ENCODE results near the gene CDCA4. TPM values are rescaled to one million over a fixed set of nuclear protein-coding genes. Genes with fewer than 3 reads are reported as not detected.

Gene CDCA4
- total and polyA plus RNA-seq, 10 of the 15 experiments (the other 5 are each of a cell fraction or from before 2014, with no cell fraction given): 10.4 to 64.0 (median 52.1) TPM

DNA sequence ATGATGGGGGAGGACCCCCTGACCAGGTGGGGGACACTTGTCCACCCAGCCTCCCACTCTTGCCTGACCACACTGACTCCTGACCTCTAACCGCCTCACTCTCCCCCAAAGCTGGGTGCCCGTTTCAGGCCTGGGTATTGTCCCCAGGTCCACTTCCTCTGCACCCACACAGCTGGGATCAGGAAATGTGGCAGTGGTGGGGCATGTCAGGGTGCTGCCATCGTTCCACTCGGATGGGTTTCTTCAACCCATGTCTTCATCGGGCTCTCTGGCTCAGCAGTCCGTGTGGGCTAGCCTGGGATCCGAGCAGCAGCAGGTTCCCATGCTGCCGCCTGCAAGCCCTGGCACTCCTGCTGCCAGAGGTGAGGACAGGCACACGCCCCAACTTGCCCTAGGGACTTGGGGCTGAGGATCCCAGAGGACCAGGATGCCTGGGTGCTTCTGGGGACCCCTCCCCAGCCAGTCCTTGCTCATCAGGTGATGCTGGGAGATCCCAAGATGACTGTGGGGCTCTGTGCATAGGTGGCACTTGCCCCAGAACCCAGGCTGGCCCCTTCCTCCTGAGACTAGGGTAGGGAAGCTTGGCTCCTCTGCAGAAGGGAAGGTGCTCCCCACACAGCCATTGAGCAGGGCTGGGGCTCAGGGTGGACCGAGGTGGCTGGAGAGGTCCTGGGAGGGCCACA lies 38.2 kb downstream of the CDCA4 start:
- 19% methylated on average over 10 of the region's 10 CpGs for WGBS (ENCODE audit: insufficient coverage, insufficient replicate concordance, low lambda C conversion rate, missing lambda C conversion rate)
- Histone ChIP-seq H3K27me3 (replicated peaks in 1 of 2; ENCODE audit: control insufficient read depth in 2 of 2, insufficient read depth in 2 of 2, low read length in 1 of 2) (peaks cover 3 to 4% of the 10 kb centered on the region in 2 experiments), H3K4me2 (ENCODE audit: control insufficient read depth, insufficient read depth) (no peak overlapping the region), H2AFZ (ENCODE audit: control insufficient read depth, low read depth, low read length) (no peak overlapping the region), H4K20me1 (ENCODE audit: control insufficient read depth, insufficient read depth) (no peaks in the 10 kb centered on the region), H3K4me3 (no peak overlapping the region), H3K27ac (ENCODE audit: control insufficient read depth, insufficient read depth) (no peak overlapping the region), H3K36me3 (ENCODE audit: control insufficient read depth in 2 of 2, insufficient read depth in 2 of 2, low read length in 1 of 2) (no peaks in the 10 kb centered on the region), H3K9ac (ENCODE audit: control insufficient read depth, insufficient read depth, low read length) (no peak overlapping the region), H3K9me3 (replicated peaks; ENCODE audit: control insufficient read depth, insufficient read depth, low read length) (no peaks in the 10 kb centered on the region), H3K4me1 (ENCODE audit: control insufficient read depth, insufficient read depth, low read length) (no peaks in the 10 kb centered on the region; the same call in 1 of the 2 replicates), H3K79me2 (ENCODE audit: control insufficient read depth, insufficient read depth, low read length) (no peaks in the 10 kb centered on the region)
- ATAC-seq (no peak), DNase-seq (ENCODE audit: low read depth, low spot score) (no peak), FAIRE-seq (no peak)
- CTCF ChIA-PET: interaction anchor here (1.5 kb wide), 1 partner anchor 108 kb away, joined by 3 read pairs; no protein-coding TSS in a partner anchor
- TF ChIP-seq GATAD2B (conservative IDR thresholded peaks at IDR 0.05; ENCODE audit: low read depth): no peak
- TF ChIP-seq TAF1 (IDR thresholded peaks at IDR 0.05; ENCODE audit: borderline replicate concordance, low read depth, low read length): no peak
- TF ChIP-seq TCF12 (IDR thresholded peaks at IDR 0.05; ENCODE audit: low read depth, low read length): no peak
- TF ChIP-seq NR2C1 (IDR thresholded peaks at IDR 0.05): no peak
- TF ChIP-seq CHD4 (IDR thresholded peaks at IDR 0.05): no peak
- TF ChIP-seq SMARCA5 (IDR thresholded peaks at IDR 0.05): no peak
- TF ChIP-seq BMI1 (IDR thresholded peaks at IDR 0.05; ENCODE audit: borderline replicate concordance): no peak
- no peak for TF ChIP-seq PAX8 (IDR thresholded peaks at IDR 0.05)
- TF ChIP-seq SP1 (IDR thresholded peaks at IDR 0.05; ENCODE audit: low read depth, low read length): no peak
- TF ChIP-seq RCOR1 (conservative IDR thresholded peaks at IDR 0.05; ENCODE audit: low read depth, low read length): no peak
- no peak for TF ChIP-seq ATF2 (IDR thresholded peaks at IDR 0.05; ENCODE audit: low read length)
- no peak for TF ChIP-seq IKZF1 (conservative IDR thresholded peaks at IDR 0.05)
- intact Hi-C loops (cut with micrococcal nuclease; ENCODE audit: unreplicated experiment) (no loop called here), in situ Hi-C loops (cut with MboI) (loop anchor here (5.0 kb wide), 1 partner anchor 65 kb away; no protein-coding TSS in a partner anchor)
- POLR2A ChIA-PET: no interaction called here
- BruUV-seq (replicated peaks): no TSS peak
- SMC1A ChIA-PET (ENCODE audit: uncharacterized antibody, unreplicated experiment): no interaction called here
- RAD21 ChIA-PET (ENCODE audit: unreplicated experiment): interaction anchor here (3.0 kb wide), 1 partner anchor 36 kb away, joined by 15 read pairs; no protein-coding TSS in a partner anchor

Data from GM12878 (cell line).